ENCODE measurements around the gene CLEC1A.
A peak's percentile ranks its signal among the peaks of the same experiment; 100 is the strongest.

DNA sequence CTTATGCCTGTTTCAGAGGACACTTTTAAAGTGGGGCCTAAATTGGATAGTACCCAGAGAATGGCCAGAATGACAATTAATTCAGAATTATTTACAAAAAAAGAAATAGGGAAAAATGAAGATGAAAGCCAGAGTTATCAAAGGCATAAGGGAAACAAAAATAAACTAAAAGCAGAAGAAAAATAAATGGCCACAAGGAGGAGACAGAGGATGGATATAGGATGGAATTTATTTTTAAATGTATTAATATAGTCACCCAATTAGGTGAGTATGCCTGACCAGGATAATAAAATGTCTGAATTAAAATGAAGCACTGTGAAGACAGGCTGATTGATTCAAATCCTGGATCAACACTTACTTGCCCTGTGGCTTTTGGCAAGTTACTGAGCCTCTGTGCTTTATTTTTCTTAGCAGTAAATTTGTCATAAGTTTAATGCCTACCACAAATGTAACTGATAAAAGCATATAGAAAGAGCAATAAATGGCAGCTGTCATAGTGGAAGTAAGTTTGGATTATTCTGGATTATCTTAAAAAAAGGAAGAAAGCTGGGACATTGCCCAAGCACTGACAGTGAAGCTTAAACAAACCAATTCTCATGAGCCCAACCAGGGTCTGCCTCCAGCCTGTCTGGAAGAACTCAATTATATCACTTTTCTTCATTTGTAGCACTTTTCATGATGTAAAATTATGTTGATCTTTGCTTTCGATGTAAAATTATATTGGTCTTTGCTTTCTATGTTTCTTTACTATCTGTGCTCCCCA lies 64.8 kb downstream of the CLEC1A start:
- TF ChIP-seq CTCF (conservative IDR thresholded peaks at IDR 0.05 in 1 of 2, IDR thresholded peaks at IDR 0.05 in 1 of 2; ENCODE audit: low read depth in 1 of 2, low read length in 2 of 2) (peak; percentile 11 to 41), EZH2 (IDR thresholded peaks at IDR 0.05; ENCODE audit: low read length, missing control alignments) (no peak)
